Right ventricle myocardium superior (tissue), 1 donor: ENCODE data around the gene ERGIC1. TPM values are rescaled to one million over a fixed set of nuclear protein-coding genes. Genes with fewer than 3 reads are reported as not detected.
"Not testable (repeated sequence)": the region's sequence is repeated elsewhere in the genome, so short reads cannot be mapped to it uniquely, and the experiment has no call there.

ENCODE experiments used
- ATAC-seq: fragments of 200-7000 bp; cut with Tn5 transposase; one replicate; pipeline ENCODE4 v1.9.1; 2020; ENCODE audit warnings: mild to moderate bottlenecking; ENCODE audit not compliant: poor library complexity
- DNase-seq: peaks from one replicate; pipeline ENCODE4 v3.0.0-alpha.2; 2020
- intact Hi-C: fragments of 100-400 bp; cut with DNase I; formaldehyde crosslinking; loops from one replicate; pipeline ENCODE4 v1.11.2; 2022
- total RNA-seq: library from RNA; stranded (reverse); fragmentation: NEBNext Ultra II Directional; extraction: Animal tissue kit (Norgen Biotek cat#: 25700); gene quantifications from one replicate; pipeline ENCODE4 v1.2.1, GENCODE V29; 2021
- donor health status: DM: no; HTN: yes; CAD: no; lungs with severe emphysema.

The ERGIC1 gene
- total RNA-seq, 1 donor from 2014 or later, result 75.5 TPM

DNA sequence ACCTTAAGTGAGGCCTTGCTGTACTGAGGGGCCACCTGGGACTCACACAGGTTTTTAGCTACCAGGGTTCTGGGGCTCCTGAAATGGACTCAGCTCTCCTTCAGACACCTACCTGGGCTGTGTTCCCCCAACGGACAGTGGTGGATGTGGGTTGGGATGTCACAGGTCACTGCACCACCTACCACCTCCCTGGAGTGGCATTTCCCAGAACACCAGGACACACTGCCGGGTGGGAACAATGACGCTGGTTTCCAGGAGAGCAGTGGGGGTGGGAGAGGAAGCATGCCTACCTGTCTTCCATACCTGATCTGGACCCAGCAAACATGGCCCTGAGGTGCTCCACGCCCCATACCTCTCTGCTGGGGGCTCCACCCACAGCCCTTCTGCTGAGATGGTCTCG, 20.9 kb downstream of the ERGIC1 start:
- intact Hi-C loops, result loop anchor here (5.0 kb wide), 1 partner anchor 47 kb away; no protein-coding TSS in a partner anchor
- DNase-seq, result no peak
- ATAC-seq, result no peak

DNA sequence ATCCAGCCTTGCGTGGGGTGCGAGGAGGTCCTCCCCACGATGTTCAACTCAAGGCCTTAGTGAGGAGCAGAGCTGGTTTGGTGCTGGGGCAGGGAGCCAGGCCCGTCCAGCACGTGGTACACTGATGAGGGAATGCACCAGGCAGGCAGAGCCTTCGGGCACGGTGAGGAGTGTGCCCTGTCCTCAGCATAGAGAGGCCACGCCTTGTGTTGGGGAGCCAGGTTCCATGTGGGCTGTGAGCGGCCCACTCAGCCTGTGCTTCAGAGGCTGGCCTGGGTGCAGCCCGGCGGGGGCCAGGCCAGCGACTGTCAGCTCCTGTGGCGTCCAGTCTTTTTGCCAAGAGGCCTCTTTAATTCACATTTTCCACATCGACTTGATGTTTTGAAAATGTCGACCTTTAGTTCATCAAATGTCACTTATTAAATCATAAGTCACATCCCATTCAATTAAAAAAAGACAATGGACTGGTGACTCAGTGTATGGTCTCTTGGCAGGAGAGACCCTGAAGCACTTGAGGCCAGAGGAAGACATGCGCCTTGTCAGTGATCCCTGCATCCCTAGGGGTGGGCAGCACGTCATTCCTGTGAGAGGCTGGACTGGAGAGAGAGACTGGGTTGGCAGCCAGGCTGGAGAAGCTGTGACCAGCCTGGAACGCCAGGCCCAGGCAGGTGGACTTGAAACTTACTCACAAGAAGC, 21.7 kb downstream of the ERGIC1 start:
- ATAC-seq (peak; percentile 49), DNase-seq (peak; percentile 73)
- intact Hi-C loops, result loop anchor here (5.0 kb wide), 1 partner anchor 47 kb away; no protein-coding TSS in a partner anchor

DNA sequence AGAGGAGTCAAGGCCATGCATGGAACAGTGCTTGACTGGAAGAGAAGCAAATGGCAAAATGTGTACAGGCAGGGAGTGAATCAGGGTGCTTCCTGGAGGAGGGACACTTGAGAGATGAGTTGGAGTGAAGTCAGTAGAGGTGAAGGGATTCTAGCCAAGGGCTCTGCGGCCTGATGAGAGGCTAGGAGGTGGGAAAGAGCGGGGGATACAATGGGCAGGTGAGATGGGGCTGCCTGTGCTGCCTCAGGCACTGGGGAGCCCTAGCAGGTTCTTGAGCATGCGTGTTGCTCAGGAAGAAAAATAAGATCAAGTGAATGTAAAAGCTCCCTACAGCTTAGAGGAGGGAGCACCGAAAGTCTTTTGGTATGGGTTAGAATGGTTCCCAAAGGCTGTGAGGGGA, 22.3 kb downstream of the ERGIC1 start:
- intact Hi-C loops, result loop anchor here (5.0 kb wide), 1 partner anchor 46 kb away; no protein-coding TSS in a partner anchor
- no peak for ATAC-seq

GRCh38 chr5:172857982-172858381, 23.9 kb downstream of the ERGIC1 start:
- intact Hi-C loops, result loop anchor here (5.0 kb wide), 1 partner anchor 44 kb away; no protein-coding TSS in a partner anchor
- ATAC-seq (no peak), DNase-seq (peak; percentile 29)

More for the DNA sequence above, 22.3 kb downstream of the ERGIC1 start:
- peak; percentile 12 for DNase-seq

DNA sequence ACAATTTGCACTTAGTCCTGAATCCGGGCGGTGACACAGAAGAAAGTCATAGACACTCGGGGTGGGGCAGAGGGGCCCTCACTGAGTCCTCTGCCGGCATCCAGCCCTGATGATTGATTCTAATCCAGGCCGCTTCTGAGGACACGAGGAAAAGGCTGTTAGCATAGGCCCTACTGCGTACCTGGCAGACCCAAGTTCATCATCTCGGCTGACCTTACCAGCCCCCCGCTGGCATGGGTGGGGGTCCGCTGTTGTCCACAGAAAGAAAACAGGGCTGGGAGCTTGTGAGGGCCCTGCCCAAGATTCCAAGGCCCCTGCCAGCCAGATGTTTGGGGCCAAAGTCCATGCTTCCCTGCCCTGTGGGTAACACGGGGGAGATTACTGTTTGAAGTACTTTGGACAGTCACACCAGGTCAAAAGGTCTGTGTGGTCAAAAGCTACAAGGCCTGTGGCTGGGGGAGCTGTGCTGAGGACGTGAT, 24.5 kb downstream of the ERGIC1 start:
- ATAC-seq (no peak), DNase-seq (no peak)
- intact Hi-C loops, result loop anchor here (5.0 kb wide), 1 partner anchor 44 kb away; no protein-coding TSS in a partner anchor

- ATAC-seq, result peak; percentile 38
- DNase-seq, result peak; percentile 90
- intact Hi-C loops, result loop anchor here (5.0 kb wide), 1 partner anchor 43 kb away; no protein-coding TSS in a partner anchor
Observed at GRCh38 chr5:172858990-172859811, 25.1 kb downstream of the ERGIC1 start.

DNA sequence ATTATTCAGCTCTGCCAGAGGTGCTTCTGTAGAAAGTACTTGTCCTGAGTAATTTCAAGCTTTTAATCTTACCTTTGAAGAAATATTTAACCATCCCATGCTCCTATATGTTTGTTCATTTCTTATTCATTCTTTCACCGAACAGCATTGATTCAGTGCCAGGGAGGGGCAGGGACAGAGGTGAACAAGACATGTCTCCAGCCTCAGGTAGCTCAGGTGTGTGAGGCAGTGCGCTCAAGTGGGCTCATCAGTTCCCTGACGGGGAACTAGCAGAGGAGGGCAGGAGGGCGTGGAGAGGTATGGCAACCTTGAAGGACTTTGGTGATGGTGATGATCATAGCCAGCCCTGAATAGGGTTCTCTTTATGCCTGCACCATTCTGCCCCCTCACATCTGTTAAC, 25.9 kb downstream of the ERGIC1 start:
- intact Hi-C loops, result loop anchor here (5.0 kb wide), 1 partner anchor 42 kb away; no protein-coding TSS in a partner anchor
- no peak for ATAC-seq
- DNase-seq, result no peak

DNA sequence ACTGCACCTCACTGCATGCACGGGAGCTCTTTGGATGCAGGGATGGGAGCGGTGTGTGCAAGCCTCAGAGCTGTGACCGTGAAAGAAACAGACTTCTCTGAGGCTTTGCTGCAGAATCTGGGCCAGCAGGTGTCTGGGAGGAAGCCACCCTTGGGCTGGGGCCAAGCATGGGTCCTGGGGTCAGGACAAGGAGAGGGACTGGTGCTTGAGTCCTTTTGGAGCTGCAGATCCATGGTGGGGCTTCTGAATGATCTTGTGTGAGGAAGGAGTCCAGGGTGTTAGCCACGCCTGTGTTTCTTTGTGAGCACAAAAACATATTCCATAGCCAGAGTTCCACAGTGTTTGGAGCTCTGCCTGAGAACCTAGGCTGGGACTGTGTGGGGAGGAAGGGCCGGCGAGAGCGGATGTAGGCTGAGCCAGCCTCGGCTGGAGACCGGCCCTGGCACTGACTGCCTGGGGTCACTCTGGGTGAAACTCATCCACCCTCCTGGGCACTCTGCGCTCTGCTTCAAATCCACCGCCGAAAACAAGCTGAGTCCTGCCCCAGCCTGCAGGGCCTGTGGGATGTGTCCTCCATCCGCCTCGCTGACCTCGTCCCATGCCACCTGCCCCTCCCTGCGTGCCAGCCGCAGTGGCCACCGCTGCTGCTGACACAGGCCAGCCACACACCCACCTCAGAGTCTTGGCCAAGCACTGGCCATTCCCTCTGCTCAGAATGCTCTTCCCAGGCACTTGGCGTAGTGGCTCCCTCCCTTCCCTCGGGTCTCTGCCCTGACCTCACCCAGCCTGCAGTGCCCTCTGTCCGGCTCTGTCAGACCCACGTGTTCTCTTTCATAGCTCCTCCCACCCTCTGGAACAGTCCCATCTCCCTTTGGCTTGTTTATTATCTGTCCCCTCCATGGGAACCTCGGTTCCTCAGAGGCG, 26.7 kb downstream of the ERGIC1 start:
- DNase-seq, result peak; percentile 93
- ATAC-seq, result peak; percentile 92
- intact Hi-C loops, result no loop called here

DNA sequence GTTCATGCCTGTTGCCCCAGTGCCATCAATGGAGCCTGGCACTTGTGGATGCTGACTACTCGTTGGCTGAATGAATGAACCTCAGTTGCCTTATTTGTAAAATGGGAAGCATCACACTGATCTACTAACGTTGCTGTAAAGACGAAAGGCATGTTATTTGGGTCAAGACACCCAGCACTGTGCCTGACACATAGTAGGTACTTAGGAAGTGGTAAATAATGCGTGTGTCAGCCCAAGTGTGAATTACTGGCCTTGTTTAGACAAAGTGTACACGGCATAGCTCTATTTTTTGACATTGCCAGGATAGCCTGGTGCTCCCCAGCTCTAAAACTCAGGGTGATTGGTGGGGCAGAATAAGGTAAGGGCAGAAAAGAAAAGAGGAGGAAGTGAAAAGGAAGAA, 27.4 kb downstream of the ERGIC1 start:
- ATAC-seq (no peak), DNase-seq (no peak)
- intact Hi-C loops, result no loop called here

- DNase-seq (no peak), ATAC-seq (no peak)
- intact Hi-C loops, result no loop called here
Observed at GRCh38 chr5:172862165-172862801, 28.2 kb downstream of the ERGIC1 start.

GRCh38 chr5:172864171-172864570, 30.1 kb downstream of the ERGIC1 start:
- intact Hi-C loops, ATAC-seq: not testable (repeated sequence)
- DNase-seq, result peak; percentile 4

DNA sequence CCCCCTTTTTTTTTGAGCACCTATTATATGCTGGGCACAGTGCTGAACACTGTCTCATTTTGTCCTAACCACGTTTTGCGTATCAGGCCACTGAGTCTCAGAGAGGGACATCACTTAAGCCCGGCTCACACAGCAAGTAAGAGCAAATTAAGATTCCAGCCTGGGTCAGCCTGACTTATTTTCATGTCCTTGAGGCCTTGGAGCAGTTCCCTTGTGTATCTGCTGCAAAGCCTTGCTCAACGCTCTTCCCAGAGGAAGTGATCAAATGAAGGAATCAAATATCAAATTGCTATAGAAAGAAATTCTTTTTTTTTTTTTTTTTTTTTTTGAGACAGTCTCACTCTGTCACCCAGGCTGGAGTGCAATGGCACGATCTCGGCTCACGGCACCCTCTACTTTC, 30.7 kb downstream of the ERGIC1 start:
- peak; percentile 1 for DNase-seq
- no peak for ATAC-seq
- intact Hi-C loops, result no loop called here

- no peak for ATAC-seq
- intact Hi-C loops, result no loop called here
Observed at GRCh38 chr5:172866378-172866777, 32.3 kb downstream of the ERGIC1 start.

GRCh38 chr5:172866802-172867748, 33.0 kb downstream of the ERGIC1 start:
- ATAC-seq (peak; percentile 76), DNase-seq (peak; percentile 90)
- intact Hi-C loops, result no loop called here

More at GRCh38 chr5:172866378-172866777, 32.3 kb downstream of the ERGIC1 start:
- no peak for DNase-seq

DNA sequence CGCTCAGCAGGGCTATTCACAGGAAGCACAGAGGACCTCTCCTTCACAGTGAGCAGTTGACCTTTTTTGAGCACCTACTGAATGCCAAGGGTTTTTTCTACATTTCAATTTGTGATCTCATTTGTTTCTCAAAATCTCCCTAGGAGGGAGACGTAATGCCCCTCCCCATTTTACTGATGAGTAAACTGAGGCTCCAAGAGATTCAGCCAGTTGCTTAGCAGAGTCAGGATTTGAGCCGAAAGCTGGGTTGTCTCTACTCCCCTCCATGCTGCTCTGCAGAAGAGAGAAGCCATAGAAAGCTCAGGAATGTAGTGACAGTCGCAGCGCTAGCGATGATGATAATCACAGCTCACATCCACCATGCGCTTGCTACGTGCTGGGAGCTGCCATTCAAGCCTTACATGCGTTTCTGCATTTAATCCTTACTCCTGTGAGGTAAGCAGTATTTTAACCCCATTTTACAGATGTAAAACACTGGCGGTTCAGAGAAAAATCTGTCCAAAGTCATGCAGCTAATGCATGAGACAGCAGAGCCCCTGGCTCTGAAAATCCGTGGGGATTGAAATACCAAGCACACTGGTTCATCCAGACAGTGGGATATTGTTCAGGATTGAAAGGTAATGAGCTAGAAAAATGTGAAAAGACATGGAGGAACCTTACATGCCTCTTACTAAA, 33.8 kb downstream of the ERGIC1 start:
- intact Hi-C loops, result no loop called here
- DNase-seq (no peak), ATAC-seq (no peak)

- intact Hi-C loops, result no loop called here
- no peak for ATAC-seq
- no peak for DNase-seq
Observed at GRCh38 chr5:172868436-172868923, 34.4 kb downstream of the ERGIC1 start.
